A673 (cell line): ENCODE measurements around the gene STRBP.

Experiments
- EZH2 ChIP-seq: fragments of 200-600 bp; sonication (generic); IDR thresholded peaks from 2 replicates; pipeline ENCODE4 v1.6.1; 2017; ENCODE audit warnings: borderline replicate concordance, low read depth, mild to moderate bottlenecking, mixed read lengths, antibody characterized with exemption, low read length; ENCODE audit not compliant: poor library complexity, severe bottlenecking
- TF ChIP-seq, protein P1 (sequence below): fragments of 300-800, 200-600 bp; sonication (generic); conservative IDR thresholded peaks from 2 replicates; pipeline ENCODE4 v1.5.1; 2017; ENCODE audit warnings: low read depth, mild to moderate bottlenecking, antibody characterized with exemption, low read length, moderate library complexity, mixed read lengths

DNA sequence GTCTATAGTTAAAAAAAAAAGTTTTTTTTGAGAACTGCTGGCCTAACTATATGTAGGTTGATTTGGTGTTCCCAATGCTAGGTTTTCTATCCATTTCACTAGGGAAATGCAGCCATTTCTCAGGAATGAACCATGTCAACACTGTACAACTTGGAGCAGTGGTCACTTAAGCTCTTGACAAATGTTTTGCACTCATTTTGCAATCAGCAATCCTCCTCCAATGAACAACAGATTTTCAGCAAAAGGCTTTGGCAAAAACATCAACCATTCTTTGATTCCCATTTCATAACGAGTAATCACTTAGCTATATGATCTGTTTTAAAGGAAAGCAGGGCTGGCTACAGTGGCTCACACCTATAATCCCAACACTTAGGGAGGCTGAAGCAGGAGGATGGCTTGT lies 17.9 kb downstream of the STRBP start:
- TF ChIP-seq, protein P1, sequence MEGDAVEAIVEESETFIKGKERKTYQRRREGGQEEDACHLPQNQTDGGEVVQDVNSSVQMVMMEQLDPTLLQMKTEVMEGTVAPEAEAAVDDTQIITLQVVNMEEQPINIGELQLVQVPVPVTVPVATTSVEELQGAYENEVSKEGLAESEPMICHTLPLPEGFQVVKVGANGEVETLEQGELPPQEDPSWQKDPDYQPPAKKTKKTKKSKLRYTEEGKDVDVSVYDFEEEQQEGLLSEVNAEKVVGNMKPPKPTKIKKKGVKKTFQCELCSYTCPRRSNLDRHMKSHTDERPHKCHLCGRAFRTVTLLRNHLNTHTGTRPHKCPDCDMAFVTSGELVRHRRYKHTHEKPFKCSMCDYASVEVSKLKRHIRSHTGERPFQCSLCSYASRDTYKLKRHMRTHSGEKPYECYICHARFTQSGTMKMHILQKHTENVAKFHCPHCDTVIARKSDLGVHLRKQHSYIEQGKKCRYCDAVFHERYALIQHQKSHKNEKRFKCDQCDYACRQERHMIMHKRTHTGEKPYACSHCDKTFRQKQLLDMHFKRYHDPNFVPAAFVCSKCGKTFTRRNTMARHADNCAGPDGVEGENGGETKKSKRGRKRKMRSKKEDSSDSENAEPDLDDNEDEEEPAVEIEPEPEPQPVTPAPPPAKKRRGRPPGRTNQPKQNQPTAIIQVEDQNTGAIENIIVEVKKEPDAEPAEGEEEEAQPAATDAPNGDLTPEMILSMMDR: no peak
- TF ChIP-seq EZH2: no peak
